HEK293T (cell line): ENCODE results near the gene UFM1.

Experiments used
- CTCF ChIA-PET: fragments of 350-600 bp; formaldehyde crosslinking; extraction: SDS; loops from one replicate; lab custom pipeline; 2021; ENCODE audit warnings: antibody characterized with exemption, inconsistent platforms; lab: Yijun Ruan, JAX
- POLR2A ChIA-PET: fragments of 350-600 bp; formaldehyde crosslinking; extraction: SDS; loops from one replicate; lab custom pipeline; 2020; ENCODE audit warnings: antibody characterized with exemption, inconsistent platforms; lab: Yijun Ruan, JAX
- DNase-seq: peaks from one replicate; pipeline ENCODE4 v3.0.0; 2012; ENCODE audit warnings: mixed read lengths; ENCODE audit errors: extremely low spot score
- ARNT ChIP-seq: fragments of 450-650 bp; IDR thresholded peaks from 2 replicates; pipeline ENCODE4 v1.6.1; 2017; ENCODE audit warnings: mild to moderate bottlenecking
- BHLHE40 ChIP-seq: fragments of 450-650 bp; IDR thresholded peaks from 2 replicates; pipeline ENCODE4 v1.6.1; 2016; ENCODE audit warnings: mild to moderate bottlenecking, moderate library complexity, borderline replicate concordance
- CTBP1 ChIP-seq: fragments of 450-650 bp; IDR thresholded peaks from 2 replicates; pipeline ENCODE4 v1.6.1; 2016; ENCODE audit warnings: borderline replicate concordance
- ELF4 ChIP-seq: fragments of 450-650 bp; IDR thresholded peaks from 2 replicates; pipeline ENCODE4 v1.6.1; 2017; ENCODE audit warnings: antibody characterized with exemption
- FOXA1 ChIP-seq: fragments of 450-650 bp; IDR thresholded peaks from 2 replicates; pipeline ENCODE4 v1.6.1; 2016; ENCODE audit warnings: mild to moderate bottlenecking
- FOXK2 ChIP-seq: fragments of 450-650 bp; IDR thresholded peaks from 2 replicates; pipeline ENCODE4 v1.6.1; 2016; ENCODE audit warnings: mild to moderate bottlenecking
- FOXM1 ChIP-seq: fragments of 450-650 bp; IDR thresholded peaks from 2 replicates; pipeline ENCODE4 v1.6.1; 2017; ENCODE audit warnings: mild to moderate bottlenecking, borderline replicate concordance
- HDGF ChIP-seq: fragments of 450-650 bp; IDR thresholded peaks from 2 replicates; pipeline ENCODE4 v1.6.1; 2017; ENCODE audit warnings: antibody characterized with exemption, borderline replicate concordance
- L3MBTL2 ChIP-seq: fragments of 450-650 bp; conservative IDR thresholded peaks from 2 replicates; pipeline ENCODE4 v1.6.1; 2016; ENCODE audit warnings: mild to moderate bottlenecking
- LEF1 ChIP-seq: fragments of 450-650 bp; IDR thresholded peaks from 2 replicates; pipeline ENCODE4 v1.6.1; 2017; ENCODE audit warnings: mild to moderate bottlenecking, borderline replicate concordance
- NFRKB ChIP-seq: fragments of 450-650 bp; IDR thresholded peaks from 2 replicates; pipeline ENCODE4 v1.6.1; 2016; ENCODE audit warnings: mild to moderate bottlenecking, moderate library complexity
- SP1 ChIP-seq: fragments of 450-650 bp; IDR thresholded peaks from 2 replicates; pipeline ENCODE4 v1.6.1; 2017
- SUZ12 ChIP-seq: fragments of 450-650 bp; IDR thresholded peaks from 2 replicates; pipeline ENCODE4 v1.6.1; 2016; ENCODE audit warnings: mild to moderate bottlenecking
- TARDBP ChIP-seq: fragments of 450-650 bp; IDR thresholded peaks from 2 replicates; pipeline ENCODE4 v1.6.1; 2016
- ZNF384 ChIP-seq: fragments of 450-650 bp; IDR thresholded peaks from 2 replicates; pipeline ENCODE4 v1.6.1; 2016
- TF ChIP-seq, protein P1 (sequence below): fragments of 450-650 bp; IDR thresholded peaks from 2 replicates; pipeline ENCODE4 v1.6.1; 2016

Gene UFM1

DNA sequence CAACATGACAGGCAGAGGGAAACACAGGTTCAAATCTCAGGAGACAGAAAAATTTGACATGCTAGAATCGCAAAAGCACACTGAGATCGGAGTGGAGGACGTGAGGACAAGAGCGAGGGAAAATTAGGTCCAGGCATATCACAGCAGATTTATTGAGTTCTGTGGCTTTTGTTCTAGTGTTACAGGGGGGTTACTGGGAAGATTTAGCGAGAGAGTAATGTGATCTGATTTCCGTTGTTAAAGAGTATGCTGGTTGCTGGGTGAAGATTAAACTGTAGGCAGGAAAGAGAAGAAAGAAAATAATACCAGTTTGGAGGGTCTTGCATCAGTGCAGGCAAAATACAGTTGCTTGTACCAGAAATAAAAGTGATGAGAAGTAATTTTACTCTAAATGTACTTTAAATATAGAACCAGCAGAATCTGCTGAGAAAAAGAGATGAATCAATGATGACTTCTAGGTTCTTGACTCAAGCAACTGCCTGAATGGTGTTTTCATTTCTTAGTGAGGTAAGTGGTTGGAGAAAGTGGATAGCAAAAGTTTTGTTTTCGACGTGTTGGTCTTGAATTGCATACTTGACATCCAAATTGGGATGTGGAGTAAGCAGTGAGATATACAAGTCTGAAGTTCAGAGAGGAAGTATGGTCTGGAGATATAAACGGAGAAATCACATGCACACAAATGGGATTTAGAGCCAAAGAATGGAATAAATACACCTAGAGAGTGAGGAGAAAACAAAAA is 35.7 kb downstream of the UFM1 start:
- ChIA-PET POLR2A (no interaction called here), CTCF (no interaction called here)
- DNase-seq = no peak
- TF ChIP-seq BHLHE40 (no peak), NFRKB (no peak), TARDBP (no peak), FOXM1 (no peak), L3MBTL2 (no peak), FOXA1 (no peak)

DNA sequence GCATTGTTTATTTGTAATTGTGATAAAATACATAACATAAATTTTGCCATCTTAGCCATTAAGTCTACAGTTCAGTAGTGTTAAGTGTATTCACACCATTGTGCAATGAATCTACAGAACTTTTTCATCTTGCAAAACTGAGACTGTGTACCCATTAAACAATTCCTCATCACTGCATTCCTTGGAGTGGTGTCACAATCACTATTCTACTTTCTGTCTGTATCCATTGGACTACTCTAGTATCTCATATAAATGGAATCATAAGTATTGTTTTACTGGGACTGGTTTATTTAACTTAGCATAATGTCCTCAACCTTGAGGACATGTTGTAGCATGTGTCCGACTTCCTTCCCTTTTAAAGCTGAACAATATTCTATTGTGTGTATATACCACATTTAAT is 36.8 kb downstream of the UFM1 start:
- POLR2A ChIA-PET = no interaction called here
- CTCF ChIA-PET = no interaction called here
- no peak for TF ChIP-seq ZNF384
- TF ChIP-seq BHLHE40 = no peak
- TF ChIP-seq, protein P1, sequence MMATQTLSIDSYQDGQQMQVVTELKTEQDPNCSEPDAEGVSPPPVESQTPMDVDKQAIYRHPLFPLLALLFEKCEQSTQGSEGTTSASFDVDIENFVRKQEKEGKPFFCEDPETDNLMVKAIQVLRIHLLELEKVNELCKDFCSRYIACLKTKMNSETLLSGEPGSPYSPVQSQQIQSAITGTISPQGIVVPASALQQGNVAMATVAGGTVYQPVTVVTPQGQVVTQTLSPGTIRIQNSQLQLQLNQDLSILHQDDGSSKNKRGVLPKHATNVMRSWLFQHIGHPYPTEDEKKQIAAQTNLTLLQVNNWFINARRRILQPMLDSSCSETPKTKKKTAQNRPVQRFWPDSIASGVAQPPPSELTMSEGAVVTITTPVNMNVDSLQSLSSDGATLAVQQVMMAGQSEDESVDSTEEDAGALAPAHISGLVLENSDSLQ = no peak
- TF ChIP-seq FOXM1 = no peak
- no peak for TF ChIP-seq SUZ12
- no peak for TF ChIP-seq FOXK2
- TF ChIP-seq SP1 = no peak
- no peak for TF ChIP-seq LEF1
- TF ChIP-seq TARDBP = no peak
- TF ChIP-seq ARNT = no peak
- TF ChIP-seq NFRKB = no peak
- TF ChIP-seq CTBP1 = no peak
- TF ChIP-seq L3MBTL2 = no peak
- no peak for TF ChIP-seq HDGF
- no peak for DNase-seq

DNA sequence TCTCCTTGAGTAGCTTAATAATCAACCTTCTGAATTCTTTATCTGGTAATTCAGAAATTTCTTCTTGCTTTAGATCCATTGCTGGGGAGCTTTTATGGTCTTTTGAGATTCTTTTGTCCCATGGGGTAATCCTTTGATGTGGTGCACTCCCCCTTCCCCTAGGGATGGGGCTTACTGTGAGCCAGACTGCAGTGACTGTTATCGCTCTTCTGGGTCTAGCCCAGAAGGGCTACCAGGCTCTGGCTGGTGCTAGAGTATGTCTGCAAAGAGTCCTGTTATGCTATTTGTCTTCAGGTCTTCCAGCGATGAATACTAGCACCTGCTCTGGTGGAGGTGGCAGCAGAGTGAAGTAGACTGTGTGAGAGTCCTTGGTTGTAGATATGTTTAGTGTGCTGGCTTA is 41.7 kb downstream of the UFM1 start:
- ChIA-PET CTCF (interaction anchor here (0.8 kb wide), 1 partner anchor 650 kb away, joined by 3 read pairs; no protein-coding TSS in a partner anchor), POLR2A (no interaction called here)
- TF ChIP-seq HDGF (no peak), FOXK2 (no peak), BHLHE40 (no peak), ZNF384 (no peak), CTBP1 (no peak), ARNT (no peak), NFRKB (no peak), LEF1 (no peak), ELF4 (no peak), TARDBP (no peak), FOXM1 (no peak), FOXA1 (no peak), SP1 (no peak), L3MBTL2 (no peak)
- TF ChIP-seq, protein P1 = no peak
- DNase-seq = no peak

DNA sequence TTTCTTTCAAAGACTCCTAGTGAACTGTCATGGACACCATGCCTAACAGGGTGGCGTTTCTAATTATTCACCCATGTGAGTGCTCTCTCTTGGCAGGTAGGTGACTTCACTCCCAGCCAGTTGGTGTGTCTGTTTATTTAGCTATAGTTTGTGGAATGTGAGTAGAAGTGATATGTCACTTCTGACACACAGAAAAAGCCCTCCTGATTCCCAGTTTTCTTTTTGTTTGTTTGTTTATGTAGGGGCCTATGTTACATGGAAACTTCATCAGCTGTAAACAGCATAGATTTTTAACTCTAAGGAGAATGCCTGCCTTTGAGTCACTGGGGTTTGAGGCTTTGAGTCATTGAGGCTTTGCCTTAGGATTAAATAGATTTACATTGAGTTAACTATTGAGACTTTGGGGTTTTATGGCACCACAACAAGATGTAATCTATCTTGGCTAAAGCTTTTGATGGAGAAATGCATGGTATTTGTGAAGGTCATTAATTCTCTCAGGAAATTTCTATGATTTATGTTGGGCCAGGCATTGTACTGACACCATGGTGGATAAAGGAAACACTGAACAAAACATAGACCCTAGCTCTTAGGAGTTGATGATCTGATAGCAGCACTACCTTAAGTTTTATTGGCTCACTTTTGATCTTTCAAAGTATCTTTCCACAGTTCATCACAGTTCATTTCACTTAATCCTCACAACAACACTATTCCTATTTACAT is 45.3 kb downstream of the UFM1 start:
- peak; percentile 17 for DNase-seq
- TF ChIP-seq, protein P1 = peak; percentile 43
- TF ChIP-seq NFRKB = no peak
- POLR2A ChIA-PET = no interaction called here
- CTCF ChIA-PET = no interaction called here

DNA sequence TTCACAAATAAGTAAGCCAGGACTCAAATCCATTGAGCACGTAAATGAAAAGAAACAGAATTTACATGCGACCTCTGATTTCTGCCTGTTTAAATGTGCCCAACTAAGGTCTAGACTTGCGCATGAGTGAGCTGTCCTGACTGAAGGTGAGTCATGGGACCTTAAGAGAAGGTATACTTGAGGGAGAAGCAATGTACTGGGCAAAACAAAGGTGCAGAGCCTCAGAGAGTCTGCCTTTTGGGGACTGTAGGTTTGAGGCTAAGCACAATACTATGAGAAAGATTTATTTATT is 45.8 kb downstream of the UFM1 start:
- no peak for DNase-seq
- POLR2A ChIA-PET = no interaction called here
- CTCF ChIA-PET = no interaction called here
- TF ChIP-seq NFRKB = no peak
- no peak for TF ChIP-seq ELF4
- no peak for TF ChIP-seq FOXM1

DNA sequence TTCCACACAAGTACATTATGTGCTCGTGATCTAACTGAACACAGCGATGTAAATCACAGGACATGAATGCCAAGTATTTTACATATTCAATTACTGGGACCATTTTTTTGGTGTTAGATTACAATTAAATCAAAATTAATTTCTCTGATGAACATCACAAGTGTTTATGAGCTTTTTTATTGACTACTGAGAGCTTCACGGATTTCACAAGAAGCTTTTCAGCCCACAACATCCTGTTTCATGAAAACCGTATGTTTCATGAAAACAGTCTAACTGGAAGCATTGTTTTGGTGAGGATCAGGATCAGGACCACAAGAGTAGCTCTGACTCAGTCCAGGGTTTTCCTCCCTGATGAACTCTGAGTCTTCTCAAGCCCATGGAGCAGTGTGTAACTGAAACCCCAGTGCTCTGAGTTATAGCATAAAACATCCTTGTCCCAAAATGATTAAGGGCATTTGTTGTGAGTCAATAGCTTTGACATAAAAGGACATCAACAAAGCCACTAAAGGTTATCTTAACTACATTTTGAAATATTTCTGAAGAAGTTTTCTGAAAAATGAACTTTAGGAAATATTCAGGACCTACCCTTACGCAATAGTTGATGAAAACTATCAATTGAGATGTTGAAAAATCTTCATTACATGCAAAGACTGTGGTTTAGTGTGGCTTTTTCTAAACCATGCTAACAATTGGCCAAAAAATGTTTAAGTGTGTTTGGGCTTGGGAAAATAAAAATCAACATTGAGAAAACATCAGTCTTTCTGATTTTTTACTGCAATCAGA is 49.3 kb downstream of the UFM1 start:
- ChIA-PET POLR2A (no interaction called here), CTCF (no interaction called here)
- no peak for DNase-seq
- TF ChIP-seq SP1 (no peak), FOXK2 (no peak), CTBP1 (no peak), TARDBP (no peak), FOXA1 (no peak), FOXM1 (no peak), ZNF384 (no peak), L3MBTL2 (no peak), LEF1 (no peak), NFRKB (no peak)
- TF ChIP-seq, protein P1 = no peak
